H9 (cell line): ENCODE data around the gene TOMM40L. TPM values are rescaled to one million over a fixed set of nuclear protein-coding genes. Genes with fewer than 3 reads are reported as not detected.

Experiments used
- DNase-seq: peaks from one replicate; pipeline ENCODE4 v3.0.0-alpha.2; 2017
- H2AFZ ChIP-seq: one replicate; pipeline ENCODE4 v1.6.1; 2013; ENCODE audit warnings: mild to moderate bottlenecking, low read length, control low read depth, moderate library complexity
- H2AK5ac ChIP-seq: 2 replicates; pipeline ENCODE4 v1.6.1; 2013; ENCODE audit warnings: low read length, control low read depth, mixed read lengths; ENCODE audit not compliant: insufficient read length
- H2BK120ac ChIP-seq: one replicate; pipeline ENCODE4 v1.6.1; 2013; ENCODE audit warnings: low read depth, mild to moderate bottlenecking, low read length, control low read depth, inconsistent platforms; ENCODE audit not compliant: poor library complexity, severe bottlenecking
- H2BK12ac ChIP-seq: 2 replicates; pipeline ENCODE4 v1.6.1; 2013; ENCODE audit warnings: low read length, control low read depth, mixed read lengths, low read depth; ENCODE audit not compliant: insufficient read length
- H2BK15ac ChIP-seq: 2 replicates; pipeline ENCODE4 v1.6.1; 2013; ENCODE audit warnings: low read depth, low read length, control low read depth
- H2BK20ac ChIP-seq: one replicate; pipeline ENCODE4 v1.6.1; 2013; ENCODE audit warnings: low read depth, mild to moderate bottlenecking, low read length, control low read depth, inconsistent platforms; ENCODE audit not compliant: poor library complexity, severe bottlenecking
- H2BK5ac ChIP-seq: 2 replicates; pipeline ENCODE4 v1.6.1; 2013; ENCODE audit warnings: low read length, control low read depth, mixed read lengths; ENCODE audit not compliant: insufficient read length
- H3K14ac ChIP-seq: 2 replicates; pipeline ENCODE4 v1.6.1; 2013; ENCODE audit warnings: low read length, control low read depth; ENCODE audit not compliant: insufficient read depth
- H3K18ac ChIP-seq: 2 replicates; pipeline ENCODE4 v1.6.1; 2013; ENCODE audit warnings: low read depth, mild to moderate bottlenecking, mixed read lengths, low read length, control low read depth; ENCODE audit not compliant: insufficient read length
- H3K23ac ChIP-seq: 2 replicates; pipeline ENCODE4 v1.6.1; 2013; ENCODE audit warnings: low read length, control low read depth, mixed read lengths, low read depth; ENCODE audit not compliant: insufficient read length
- H3K23me2 ChIP-seq: 2 replicates; pipeline ENCODE4 v1.6.1; 2013; ENCODE audit warnings: low read depth, mild to moderate bottlenecking, mixed read lengths, low read length, control low read depth; ENCODE audit not compliant: insufficient read length, poor library complexity, severe bottlenecking
- H3K27ac ChIP-seq: 2 replicates; pipeline ENCODE4 v1.5.1; 2013; ENCODE audit warnings: low read length, control low read depth, mixed read lengths, low read depth; ENCODE audit not compliant: insufficient read length
- H3K27me3 ChIP-seq: 2 replicates; pipeline ENCODE4 v1.6.1; 2013; ENCODE audit warnings: low read length, control low read depth, inconsistent platforms; ENCODE audit not compliant: insufficient read depth
- H3K4ac ChIP-seq: 2 replicates; pipeline ENCODE4 v1.6.1; 2013; ENCODE audit warnings: low read depth, mild to moderate bottlenecking, control low read depth, inconsistent platforms, low read length, moderate library complexity
- H3K4me1 ChIP-seq: 2 replicates; pipeline ENCODE4 v1.6.1; 2013; ENCODE audit warnings: low read length, control low read depth, inconsistent platforms; ENCODE audit not compliant: insufficient read depth
- H3K4me2 ChIP-seq: 2 replicates; pipeline ENCODE4 v1.6.1; 2013; ENCODE audit warnings: low read length, control low read depth, mixed read lengths; ENCODE audit not compliant: insufficient read length, insufficient read depth
- H3K56ac ChIP-seq: 2 replicates; pipeline ENCODE4 v1.6.1; 2013; ENCODE audit warnings: low read depth, mild to moderate bottlenecking, mixed read lengths, low read length, control low read depth; ENCODE audit not compliant: insufficient read length
- H3K79me1 ChIP-seq: 2 replicates; pipeline ENCODE4 v1.6.1; 2013; ENCODE audit warnings: low read depth, mild to moderate bottlenecking, moderate library complexity, low read length, control low read depth, inconsistent platforms; ENCODE audit not compliant: insufficient read depth, poor library complexity, severe bottlenecking
- H3K79me2 ChIP-seq: 2 replicates; pipeline ENCODE4 v1.6.1; 2013; ENCODE audit warnings: low read length, control low read depth, inconsistent platforms; ENCODE audit not compliant: insufficient read depth
- H3K9ac ChIP-seq: 2 replicates; pipeline ENCODE4 v1.6.1; 2013; ENCODE audit warnings: low read length, control low read depth, mixed read lengths; ENCODE audit not compliant: insufficient read length; ENCODE audit errors: extremely low read depth
- H3K9me3 ChIP-seq: one replicate; pipeline ENCODE4 v1.6.1; 2013; ENCODE audit warnings: low read depth, low read length, inconsistent platforms; ENCODE audit not compliant: control insufficient read depth
- H3T11ph ChIP-seq: one replicate; pipeline ENCODE4 v1.6.1; 2013; ENCODE audit warnings: mild to moderate bottlenecking, low read length, control low read depth, inconsistent platforms
- H4K20me1 ChIP-seq: one replicate; pipeline ENCODE4 v1.6.1; 2013; ENCODE audit not compliant: control insufficient read depth, insufficient read length, insufficient read depth
- H4K5ac ChIP-seq: 2 replicates; pipeline ENCODE4 v1.6.1; 2013; ENCODE audit warnings: low read depth, mild to moderate bottlenecking, mixed read lengths, low read length, control low read depth; ENCODE audit not compliant: insufficient read length
- H4K8ac ChIP-seq: replicated peaks from 2 replicates; pipeline ENCODE4 v1.6.1; 2013; ENCODE audit warnings: low read length, control low read depth, mixed read lengths, low read depth; ENCODE audit not compliant: insufficient read length
- H4K91ac ChIP-seq: 2 replicates; pipeline ENCODE4 v1.6.1; 2013; ENCODE audit warnings: low read depth, mild to moderate bottlenecking, moderate library complexity, mixed read lengths, low read length, control low read depth; ENCODE audit not compliant: insufficient read length
- H3K27ac Mint-ChIP-seq, 3 experiments: 2 replicates in 2 of 3; 3 replicates in 1 of 3; pipeline ENCODE4 v1.8.0; 2020 to 2021; ENCODE audit warnings: mixed read lengths in 3 of 3, mild to moderate bottlenecking in 1 of 3, moderate library complexity in 1 of 3
- H3K27me3 Mint-ChIP-seq: 2 replicates; pipeline ENCODE4 v1.8.0; 2021; ENCODE audit warnings: low read depth, mild to moderate bottlenecking, moderate library complexity, mixed read lengths
- H3K36me3 Mint-ChIP-seq, 3 experiments: 2 replicates in 2 of 3; 3 replicates in 1 of 3; pipeline ENCODE4 v1.8.0; 2020 to 2021; ENCODE audit warnings: low read depth in 3 of 3, mixed read lengths in 3 of 3; ENCODE audit not compliant: insufficient read depth in 1 of 3
- H3K4me1 Mint-ChIP-seq, 2 experiments: 2 replicates each; pipeline ENCODE4 v1.8.0; 2020; ENCODE audit warnings: mixed read lengths in 2 of 2
- H3K4me3 Mint-ChIP-seq, 2 experiments: 2 replicates in 1 of 2; 3 replicates in 1 of 2; pipeline ENCODE4 v1.8.0; 2020 to 2021; ENCODE audit warnings: mild to moderate bottlenecking in 2 of 2, mixed read lengths in 2 of 2, moderate library complexity in 1 of 2
- H3K9me3 Mint-ChIP-seq, 2 experiments: 2 replicates in 1 of 2; 3 replicates in 1 of 2; pipeline ENCODE4 v1.8.0; 2020; ENCODE audit warnings: mild to moderate bottlenecking in 2 of 2, mixed read lengths in 2 of 2, moderate library complexity in 1 of 2
- CTCF ChIP-seq: fragments of 200-600 bp; sonication (generic); conservative IDR thresholded peaks from 3 replicates; pipeline ENCODE4 v1.8.0; 2021; ENCODE audit warnings: antibody characterized with exemption, mild to moderate bottlenecking
- WGBS: extraction: QIAGEN DNeasy Blood & Tissue Kit; methylation state at CpG from one replicate; pipeline ENCODE4 v1.1.7; 2013; ENCODE audit warnings: missing lambda C conversion rate, low lambda C conversion rate, mixed read lengths; ENCODE audit not compliant: insufficient read length; ENCODE audit errors: extremely low coverage; 5-methylcytosine and 5-hydroxymethylcytosine counted together
- total RNA-seq: library from RNA; stranded (reverse); gene quantifications from 2 replicates; pipeline ENCODE4 v1.2.1, GENCODE V29; 2021

TOMM40L gene
- total RNA-seq, 1 experiment from 2014 or later, result 13.5 TPM

GRCh38 chr1:161217831-161218230 is 8.0 kb upstream of the TOMM40L start:
- TF ChIP-seq CTCF, result no peak
- no peaks in the 10 kb centered on the region for H4K20me1 ChIP-seq
- no peak overlapping the region for H2BK15ac ChIP-seq
- H2AFZ ChIP-seq, result no peak overlapping the region
- no peak overlapping the region for H4K91ac ChIP-seq
- H3K27me3 ChIP-seq, result no peaks in the 10 kb centered on the region
- Mint-ChIP-seq H3K36me3 (peaks cover 9 to 23% (median 22%) of the 10 kb centered on the region in 3 experiments; a peak in 6 of 7 replicates), H3K4me1 (peaks cover 17 to 28% of the 10 kb centered on the region in 2 experiments), H3K27ac (no peak overlapping the region), H3K4me3 (no peak overlapping the region), H3K27me3 (no peaks in the 10 kb centered on the region), H3K9me3 (no peaks in the 10 kb centered on the region)
- no peaks in the 10 kb centered on the region for H3K79me1 ChIP-seq
- no peak overlapping the region for H3K27ac ChIP-seq
- no peak overlapping the region for H3K4me2 ChIP-seq
- H3K4ac ChIP-seq, result no peak overlapping the region
- H3K4me1 ChIP-seq, result peaks cover 4% of the 10 kb centered on the region; the same call in 1 of the 2 replicates
- H3K9me3 ChIP-seq, result no peaks in the 10 kb centered on the region
- H4K5ac ChIP-seq, result no peak overlapping the region
- no peak overlapping the region for H3K18ac ChIP-seq
- H4K8ac ChIP-seq, result no peak overlapping the region
- no peak overlapping the region for H3K56ac ChIP-seq
- H3K9ac ChIP-seq, result no peak overlapping the region
- H3K79me2 ChIP-seq, result no peaks in the 10 kb centered on the region
- H3K23me2 ChIP-seq, result no peaks in the 10 kb centered on the region
- no peak overlapping the region for H3K23ac ChIP-seq
- no peak overlapping the region for H2BK120ac ChIP-seq
- no peak overlapping the region for H3K14ac ChIP-seq
- no peak overlapping the region for H3T11ph ChIP-seq
- no peak overlapping the region for H2BK20ac ChIP-seq
- H2AK5ac ChIP-seq, result no peak overlapping the region
- no CpG with 5 or more reads among the region's 6 CpGs for WGBS
- no peak overlapping the region for H2BK12ac ChIP-seq
- no peak for DNase-seq
- H2BK5ac ChIP-seq, result no peak overlapping the region
